ENCODE data around the gene GPR173.

DNA sequence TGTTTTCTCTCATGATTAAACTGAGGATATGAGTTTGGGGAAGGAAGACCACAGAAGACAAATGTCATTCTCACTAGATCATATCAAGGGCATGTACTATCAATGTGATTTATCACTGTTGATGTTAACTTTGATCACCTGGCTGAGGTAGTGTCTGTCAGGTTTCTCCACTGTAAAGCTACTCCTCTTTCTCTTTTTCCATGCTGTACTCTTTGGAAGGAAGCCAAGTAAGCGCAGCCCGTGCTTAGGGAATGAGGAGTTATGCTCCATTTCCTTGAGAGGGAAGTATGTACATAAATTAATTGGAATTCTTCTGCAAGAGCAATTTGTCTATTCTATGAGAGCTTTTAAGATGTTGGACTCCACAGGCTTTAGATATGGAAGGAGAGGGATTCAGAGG lies 41.3 kb downstream of the GPR173 start:
- TF ChIP-seq, protein P1, sequence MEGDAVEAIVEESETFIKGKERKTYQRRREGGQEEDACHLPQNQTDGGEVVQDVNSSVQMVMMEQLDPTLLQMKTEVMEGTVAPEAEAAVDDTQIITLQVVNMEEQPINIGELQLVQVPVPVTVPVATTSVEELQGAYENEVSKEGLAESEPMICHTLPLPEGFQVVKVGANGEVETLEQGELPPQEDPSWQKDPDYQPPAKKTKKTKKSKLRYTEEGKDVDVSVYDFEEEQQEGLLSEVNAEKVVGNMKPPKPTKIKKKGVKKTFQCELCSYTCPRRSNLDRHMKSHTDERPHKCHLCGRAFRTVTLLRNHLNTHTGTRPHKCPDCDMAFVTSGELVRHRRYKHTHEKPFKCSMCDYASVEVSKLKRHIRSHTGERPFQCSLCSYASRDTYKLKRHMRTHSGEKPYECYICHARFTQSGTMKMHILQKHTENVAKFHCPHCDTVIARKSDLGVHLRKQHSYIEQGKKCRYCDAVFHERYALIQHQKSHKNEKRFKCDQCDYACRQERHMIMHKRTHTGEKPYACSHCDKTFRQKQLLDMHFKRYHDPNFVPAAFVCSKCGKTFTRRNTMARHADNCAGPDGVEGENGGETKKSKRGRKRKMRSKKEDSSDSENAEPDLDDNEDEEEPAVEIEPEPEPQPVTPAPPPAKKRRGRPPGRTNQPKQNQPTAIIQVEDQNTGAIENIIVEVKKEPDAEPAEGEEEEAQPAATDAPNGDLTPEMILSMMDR (conservative IDR thresholded peaks at IDR 0.05; ENCODE audit: low read depth in 2 of 2), result no peak
- TF ChIP-seq POLR2AphosphoS5 (IDR thresholded peaks at IDR 0.05; ENCODE audit: low read depth), result no peak
- TF ChIP-seq EZH2 (IDR thresholded peaks at IDR 0.05; ENCODE audit: low read depth, unreplicated experiment), result no peak
- no peak for TF ChIP-seq JUNB (IDR thresholded peaks at IDR 0.05; ENCODE audit: unreplicated experiment)
- no peak for TF ChIP-seq CREB1 (CRISPR knock-in tag; IDR thresholded peaks at IDR 0.05; ENCODE audit: low read depth)
- TF ChIP-seq, protein P2, sequence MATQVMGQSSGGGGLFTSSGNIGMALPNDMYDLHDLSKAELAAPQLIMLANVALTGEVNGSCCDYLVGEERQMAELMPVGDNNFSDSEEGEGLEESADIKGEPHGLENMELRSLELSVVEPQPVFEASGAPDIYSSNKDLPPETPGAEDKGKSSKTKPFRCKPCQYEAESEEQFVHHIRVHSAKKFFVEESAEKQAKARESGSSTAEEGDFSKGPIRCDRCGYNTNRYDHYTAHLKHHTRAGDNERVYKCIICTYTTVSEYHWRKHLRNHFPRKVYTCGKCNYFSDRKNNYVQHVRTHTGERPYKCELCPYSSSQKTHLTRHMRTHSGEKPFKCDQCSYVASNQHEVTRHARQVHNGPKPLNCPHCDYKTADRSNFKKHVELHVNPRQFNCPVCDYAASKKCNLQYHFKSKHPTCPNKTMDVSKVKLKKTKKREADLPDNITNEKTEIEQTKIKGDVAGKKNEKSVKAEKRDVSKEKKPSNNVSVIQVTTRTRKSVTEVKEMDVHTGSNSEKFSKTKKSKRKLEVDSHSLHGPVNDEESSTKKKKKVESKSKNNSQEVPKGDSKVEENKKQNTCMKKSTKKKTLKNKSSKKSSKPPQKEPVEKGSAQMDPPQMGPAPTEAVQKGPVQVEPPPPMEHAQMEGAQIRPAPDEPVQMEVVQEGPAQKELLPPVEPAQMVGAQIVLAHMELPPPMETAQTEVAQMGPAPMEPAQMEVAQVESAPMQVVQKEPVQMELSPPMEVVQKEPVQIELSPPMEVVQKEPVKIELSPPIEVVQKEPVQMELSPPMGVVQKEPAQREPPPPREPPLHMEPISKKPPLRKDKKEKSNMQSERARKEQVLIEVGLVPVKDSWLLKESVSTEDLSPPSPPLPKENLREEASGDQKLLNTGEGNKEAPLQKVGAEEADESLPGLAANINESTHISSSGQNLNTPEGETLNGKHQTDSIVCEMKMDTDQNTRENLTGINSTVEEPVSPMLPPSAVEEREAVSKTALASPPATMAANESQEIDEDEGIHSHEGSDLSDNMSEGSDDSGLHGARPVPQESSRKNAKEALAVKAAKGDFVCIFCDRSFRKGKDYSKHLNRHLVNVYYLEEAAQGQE (IDR thresholded peaks at IDR 0.05; ENCODE audit: unreplicated experiment), result no peak
- TF ChIP-seq, protein P3, sequence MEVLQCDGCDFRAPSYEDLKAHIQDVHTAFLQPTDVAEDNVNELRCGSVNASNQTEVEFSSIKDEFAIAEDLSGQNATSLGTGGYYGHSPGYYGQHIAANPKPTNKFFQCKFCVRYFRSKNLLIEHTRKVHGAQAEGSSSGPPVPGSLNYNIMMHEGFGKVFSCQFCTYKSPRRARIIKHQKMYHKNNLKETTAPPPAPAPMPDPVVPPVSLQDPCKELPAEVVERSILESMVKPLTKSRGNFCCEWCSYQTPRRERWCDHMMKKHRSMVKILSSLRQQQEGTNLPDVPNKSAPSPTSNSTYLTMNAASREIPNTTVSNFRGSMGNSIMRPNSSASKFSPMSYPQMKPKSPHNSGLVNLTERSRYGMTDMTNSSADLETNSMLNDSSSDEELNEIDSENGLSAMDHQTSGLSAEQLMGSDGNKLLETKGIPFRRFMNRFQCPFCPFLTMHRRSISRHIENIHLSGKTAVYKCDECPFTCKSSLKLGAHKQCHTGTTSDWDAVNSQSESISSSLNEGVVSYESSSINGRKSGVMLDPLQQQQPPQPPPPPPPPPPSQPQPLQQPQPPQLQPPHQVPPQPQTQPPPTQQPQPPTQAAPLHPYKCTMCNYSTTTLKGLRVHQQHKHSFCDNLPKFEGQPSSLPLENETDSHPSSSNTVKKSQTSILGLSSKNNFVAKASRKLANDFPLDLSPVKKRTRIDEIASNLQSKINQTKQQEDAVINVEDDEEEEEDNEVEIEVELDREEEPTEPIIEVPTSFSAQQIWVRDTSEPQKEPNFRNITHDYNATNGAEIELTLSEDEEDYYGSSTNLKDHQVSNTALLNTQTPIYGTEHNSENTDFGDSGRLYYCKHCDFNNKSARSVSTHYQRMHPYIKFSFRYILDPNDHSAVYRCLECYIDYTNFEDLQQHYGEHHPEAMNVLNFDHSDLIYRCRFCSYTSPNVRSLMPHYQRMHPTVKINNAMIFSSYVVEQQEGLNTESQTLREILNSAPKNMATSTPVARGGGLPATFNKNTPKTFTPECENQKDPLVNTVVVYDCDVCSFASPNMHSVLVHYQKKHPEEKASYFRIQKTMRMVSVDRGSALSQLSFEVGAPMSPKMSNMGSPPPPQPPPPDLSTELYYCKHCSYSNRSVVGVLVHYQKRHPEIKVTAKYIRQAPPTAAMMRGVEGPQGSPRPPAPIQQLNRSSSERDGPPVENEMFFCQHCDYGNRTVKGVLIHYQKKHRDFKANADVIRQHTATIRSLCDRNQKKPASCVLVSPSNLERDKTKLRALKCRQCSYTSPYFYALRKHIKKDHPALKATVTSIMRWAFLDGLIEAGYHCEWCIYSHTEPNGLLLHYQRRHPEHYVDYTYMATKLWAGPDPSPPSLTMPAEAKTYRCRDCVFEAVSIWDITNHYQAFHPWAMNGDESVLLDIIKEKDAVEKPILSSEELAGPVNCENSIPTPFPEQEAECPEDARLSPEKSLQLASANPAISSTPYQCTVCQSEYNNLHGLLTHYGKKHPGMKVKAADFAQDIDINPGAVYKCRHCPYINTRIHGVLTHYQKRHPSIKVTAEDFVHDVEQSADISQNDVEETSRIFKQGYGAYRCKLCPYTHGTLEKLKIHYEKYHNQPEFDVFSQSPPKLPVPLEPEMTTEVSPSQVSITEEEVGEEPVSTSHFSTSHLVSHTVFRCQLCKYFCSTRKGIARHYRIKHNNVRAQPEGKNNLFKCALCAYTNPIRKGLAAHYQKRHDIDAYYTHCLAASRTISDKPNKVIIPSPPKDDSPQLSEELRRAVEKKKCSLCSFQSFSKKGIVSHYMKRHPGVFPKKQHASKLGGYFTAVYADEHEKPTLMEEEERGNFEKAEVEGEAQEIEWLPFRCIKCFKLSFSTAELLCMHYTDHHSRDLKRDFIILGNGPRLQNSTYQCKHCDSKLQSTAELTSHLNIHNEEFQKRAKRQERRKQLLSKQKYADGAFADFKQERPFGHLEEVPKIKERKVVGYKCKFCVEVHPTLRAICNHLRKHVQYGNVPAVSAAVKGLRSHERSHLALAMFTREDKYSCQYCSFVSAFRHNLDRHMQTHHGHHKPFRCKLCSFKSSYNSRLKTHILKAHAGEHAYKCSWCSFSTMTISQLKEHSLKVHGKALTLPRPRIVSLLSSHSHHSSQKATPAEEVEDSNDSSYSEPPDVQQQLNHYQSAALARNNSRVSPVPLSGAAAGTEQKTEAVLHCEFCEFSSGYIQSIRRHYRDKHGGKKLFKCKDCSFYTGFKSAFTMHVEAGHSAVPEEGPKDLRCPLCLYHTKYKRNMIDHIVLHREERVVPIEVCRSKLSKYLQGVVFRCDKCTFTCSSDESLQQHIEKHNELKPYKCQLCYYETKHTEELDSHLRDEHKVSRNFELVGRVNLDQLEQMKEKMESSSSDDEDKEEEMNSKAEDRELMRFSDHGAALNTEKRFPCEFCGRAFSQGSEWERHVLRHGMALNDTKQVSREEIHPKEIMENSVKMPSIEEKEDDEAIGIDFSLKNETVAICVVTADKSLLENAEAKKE (CRISPR knock-in tag; IDR thresholded peaks at IDR 0.05), result no peak
- no peak for TF ChIP-seq ZNF114 (CRISPR knock-in tag; IDR thresholded peaks at IDR 0.05)
- TF ChIP-seq, protein P4, sequence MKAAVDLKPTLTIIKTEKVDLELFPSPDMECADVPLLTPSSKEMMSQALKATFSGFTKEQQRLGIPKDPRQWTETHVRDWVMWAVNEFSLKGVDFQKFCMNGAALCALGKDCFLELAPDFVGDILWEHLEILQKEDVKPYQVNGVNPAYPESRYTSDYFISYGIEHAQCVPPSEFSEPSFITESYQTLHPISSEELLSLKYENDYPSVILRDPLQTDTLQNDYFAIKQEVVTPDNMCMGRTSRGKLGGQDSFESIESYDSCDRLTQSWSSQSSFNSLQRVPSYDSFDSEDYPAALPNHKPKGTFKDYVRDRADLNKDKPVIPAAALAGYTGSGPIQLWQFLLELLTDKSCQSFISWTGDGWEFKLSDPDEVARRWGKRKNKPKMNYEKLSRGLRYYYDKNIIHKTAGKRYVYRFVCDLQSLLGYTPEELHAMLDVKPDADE (IDR thresholded peaks at IDR 0.05), result no peak
- TF ChIP-seq EZH2phosphoT487 (IDR thresholded peaks at IDR 0.05; ENCODE audit: unreplicated experiment), result no peak
